EH (cell line): Measurements from ENCODE around the gene CRIM1.

Experiments
- DNase-seq: peaks from one replicate; pipeline ENCODE4 v3.0.0-alpha.2; 2015; ENCODE audit warnings: low read depth

Gene CRIM1

GRCh38 chr2:36482576-36483214, 127.1 kb downstream of the CRIM1 start:
- peak; percentile 94 for DNase-seq

- no peak for DNase-seq
These were observed 127.7 kb downstream of the CRIM1 start for GRCh38 chr2:36483290-36483689.

- no peak for DNase-seq
These were observed 128.9 kb downstream of the CRIM1 start for GRCh38 chr2:36484454-36484853.

DNA sequence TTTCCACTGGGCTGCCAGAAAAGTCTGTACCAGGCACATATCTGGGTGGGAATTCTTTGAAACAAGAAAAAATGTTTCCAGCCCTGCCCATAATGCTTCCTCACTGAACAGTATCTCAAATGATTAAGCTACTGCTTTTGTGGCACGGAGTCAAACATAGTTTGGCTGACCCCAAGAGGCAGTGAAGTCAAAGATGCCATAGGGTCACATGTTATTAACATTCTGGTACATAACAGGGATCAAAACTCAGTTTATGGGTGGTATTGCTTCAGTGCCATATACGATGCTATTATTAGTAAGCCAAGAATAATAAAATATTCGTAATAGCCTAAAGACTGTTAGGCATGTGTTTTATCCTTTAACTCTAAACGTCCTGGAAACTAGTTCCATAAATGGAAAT, 129.9 kb downstream of the CRIM1 start:
- peak; percentile 99 for DNase-seq

DNA sequence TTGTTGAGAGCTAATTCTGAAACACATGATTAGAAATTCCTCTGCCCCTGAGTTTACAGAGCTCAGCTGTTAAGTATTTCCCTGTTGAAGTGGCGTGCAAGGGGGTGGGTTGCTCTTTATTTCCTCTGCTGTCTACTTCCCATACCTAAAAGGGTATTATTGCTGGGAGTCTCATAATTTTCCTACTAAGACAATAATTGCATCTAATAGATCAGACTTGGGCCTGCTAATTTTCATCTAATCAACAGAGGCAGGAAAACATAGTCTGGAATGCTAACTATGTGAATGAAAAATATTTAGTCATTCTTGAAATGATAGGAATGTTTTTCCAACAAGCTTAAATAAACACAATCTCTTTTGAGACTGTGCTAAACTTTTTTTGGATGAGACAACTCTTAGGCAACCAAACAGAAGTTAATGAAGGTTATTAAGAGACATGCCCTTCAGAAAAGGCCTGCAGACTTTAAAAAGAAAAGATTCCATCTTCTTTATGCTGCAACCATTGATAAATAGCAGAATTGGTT, 131.0 kb downstream of the CRIM1 start:
- peak; percentile 97 for DNase-seq

DNA sequence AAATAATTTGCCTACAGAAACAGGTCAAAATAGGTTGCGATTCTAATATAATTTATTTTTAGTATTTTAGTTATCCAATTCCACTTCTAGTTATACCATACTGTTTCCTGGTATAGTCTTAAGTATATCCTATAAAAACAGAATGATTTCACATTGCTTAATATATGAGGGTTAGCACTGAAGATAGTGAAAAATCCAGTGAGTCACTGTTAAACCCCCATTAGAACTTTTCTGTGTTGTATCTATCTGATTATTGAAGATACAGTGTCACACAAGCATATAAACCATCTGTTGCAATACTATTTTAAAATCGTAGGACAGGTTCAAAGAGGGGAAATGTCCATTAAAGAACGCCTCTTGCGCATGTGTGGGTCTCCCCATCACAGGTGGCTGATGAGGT, 132.4 kb downstream of the CRIM1 start:
- no peak for DNase-seq

GRCh38 chr2:36489281-36489680, 133.7 kb downstream of the CRIM1 start:
- peak; percentile 97 for DNase-seq

DNA sequence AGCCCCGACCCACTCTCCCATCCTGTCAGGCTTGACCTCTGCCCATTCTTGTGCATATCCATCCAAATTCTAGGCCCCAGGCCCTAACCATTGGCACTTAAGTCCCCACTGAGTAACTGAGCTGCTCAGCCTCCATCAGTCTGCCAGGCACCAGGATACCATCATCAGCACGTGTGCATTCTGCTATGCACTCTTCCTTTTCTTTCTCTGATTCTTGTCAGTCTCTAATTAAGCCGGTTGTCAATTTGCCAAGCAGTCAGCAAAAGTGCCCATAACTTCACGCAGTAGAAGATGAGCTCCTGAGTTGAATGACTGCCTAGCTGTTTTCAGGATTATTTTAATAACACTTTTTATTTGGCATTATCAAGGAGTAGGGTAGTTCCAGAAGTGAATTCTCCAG, 135.2 kb downstream of the CRIM1 start:
- peak; percentile 49 for DNase-seq

DNA sequence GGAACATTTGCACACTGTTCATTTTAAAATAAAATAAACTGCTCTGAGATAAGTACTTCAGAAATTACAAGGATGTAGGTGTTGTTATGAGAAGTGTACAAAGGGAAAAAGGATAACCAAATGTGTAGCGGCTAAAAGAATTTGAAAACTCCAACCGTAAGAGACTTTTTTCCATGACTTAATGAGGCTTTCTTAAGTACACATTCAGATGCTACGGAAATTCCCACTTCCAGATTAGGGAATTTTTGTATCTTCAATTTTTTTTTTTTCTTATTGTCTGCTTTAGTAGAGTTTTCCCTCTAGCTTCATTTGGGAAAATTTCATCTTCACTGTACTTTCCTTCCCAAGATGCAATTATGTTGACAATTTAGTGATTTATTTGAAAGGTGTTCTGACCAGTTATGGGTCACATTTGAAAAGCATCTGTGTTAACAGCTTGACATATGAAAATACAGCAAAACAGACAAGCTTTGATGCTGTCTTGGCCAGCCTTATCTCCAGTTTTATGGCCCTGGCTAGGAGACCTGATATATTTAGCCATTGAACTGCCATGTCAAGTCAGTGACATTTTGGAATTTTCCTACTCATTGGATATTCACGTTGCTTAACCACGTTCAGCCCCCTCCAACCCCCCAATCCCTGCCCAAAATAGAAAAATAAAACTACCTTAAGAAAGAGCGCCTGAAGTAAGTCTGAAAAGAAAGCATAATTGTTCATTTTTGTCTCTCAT, 136.8 kb downstream of the CRIM1 start:
- peak; percentile 80 for DNase-seq

GRCh38 chr2:36493306-36493705, 137.7 kb downstream of the CRIM1 start:
- peak; percentile 53 for DNase-seq

DNA sequence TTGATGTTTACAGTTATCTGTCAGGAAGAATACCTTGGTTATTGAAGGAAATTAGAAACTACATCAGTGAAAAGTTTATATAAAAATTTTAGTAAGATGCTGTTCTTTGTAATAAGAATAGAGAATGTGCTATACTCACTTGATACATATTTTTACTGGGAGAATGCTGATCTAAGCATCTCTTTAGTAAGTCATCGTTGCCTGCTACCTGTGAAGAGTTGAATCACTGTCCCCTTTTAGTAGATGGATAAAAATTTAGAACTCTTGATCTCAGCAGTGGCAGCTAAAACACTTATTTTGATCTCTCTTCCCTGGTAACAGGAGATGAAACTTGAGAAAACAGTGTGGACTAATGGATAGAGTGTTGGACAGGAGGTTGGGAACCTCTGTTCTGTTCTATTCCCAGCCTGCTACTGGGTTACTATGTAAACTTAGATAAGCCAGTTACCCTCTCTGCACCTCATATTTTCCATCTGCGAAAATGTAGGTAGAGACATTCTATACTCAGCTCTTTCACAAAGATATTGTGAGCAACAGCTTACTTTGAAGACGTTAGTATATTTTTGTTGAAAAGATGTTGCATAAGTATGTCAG, 142.1 kb downstream of the CRIM1 start:
- DNase-seq, result no peak

- DNase-seq, result no peak
These were observed 143.7 kb downstream of the CRIM1 start for GRCh38 chr2:36499128-36499820.

DNA sequence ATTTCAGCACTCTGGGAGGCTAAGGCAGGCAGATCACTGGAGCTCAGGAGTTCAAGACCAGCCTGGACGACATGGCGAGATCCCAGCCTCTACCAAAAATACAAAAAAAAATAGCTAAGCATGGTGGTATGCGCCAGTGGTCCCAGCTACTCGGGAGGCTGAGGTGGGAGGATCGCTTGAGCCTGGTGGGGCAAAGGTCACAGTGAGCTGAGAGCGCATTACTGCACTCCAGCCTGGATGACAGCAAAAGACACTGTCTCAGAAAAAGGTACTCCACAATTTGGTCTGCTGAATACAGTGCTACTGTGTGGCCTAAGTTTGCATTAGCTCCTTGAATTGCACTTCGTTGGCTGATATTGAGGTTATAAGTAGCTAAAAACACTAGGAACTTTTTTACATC, 144.5 kb downstream of the CRIM1 start:
- no peak for DNase-seq

GRCh38 chr2:36502081-36502480, 146.5 kb downstream of the CRIM1 start:
- DNase-seq, result no peak

GRCh38 chr2:36507408-36507812, 151.8 kb downstream of the CRIM1 start:
- peak; percentile 75 for DNase-seq

DNA sequence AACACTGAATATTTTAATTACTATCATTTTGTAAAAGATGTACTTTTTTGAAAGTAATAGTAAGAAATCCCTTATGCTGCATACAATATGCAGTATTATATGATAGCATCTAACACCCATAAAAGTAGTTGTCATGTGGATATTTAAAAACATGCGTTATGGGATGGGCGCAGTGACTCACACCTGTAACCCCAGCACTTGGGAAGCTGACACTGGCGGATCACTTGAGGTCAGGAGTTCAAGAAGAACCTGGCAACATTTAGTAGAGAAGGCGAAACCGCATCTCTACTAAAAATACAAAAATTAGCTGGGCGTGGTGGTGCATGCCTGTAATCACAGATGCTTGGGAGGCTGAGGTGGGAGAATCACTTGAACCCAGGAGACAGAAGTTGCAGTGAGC, 153.5 kb downstream of the CRIM1 start:
- DNase-seq, result no peak

GRCh38 chr2:36511858-36512603, 156.5 kb downstream of the CRIM1 start:
- DNase-seq, result peak; percentile 81

DNA sequence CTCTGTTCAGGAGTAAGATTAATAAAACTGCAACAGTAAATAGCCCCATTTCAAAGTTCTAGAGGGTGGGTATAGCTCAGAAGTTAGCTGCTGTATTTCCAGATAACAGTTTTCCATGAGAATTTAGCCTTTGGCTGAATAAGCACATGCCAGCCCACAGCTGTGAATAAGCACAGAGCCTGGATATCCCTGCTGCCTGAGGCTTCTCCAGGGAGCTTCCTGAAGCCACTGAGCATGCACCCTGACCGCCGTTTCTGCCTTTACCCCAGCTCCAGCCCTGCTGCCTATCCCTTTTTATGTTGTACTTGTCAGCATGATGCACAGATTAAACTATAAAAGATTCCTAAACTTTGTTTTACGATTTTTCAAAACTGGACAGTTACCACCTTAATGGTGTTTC, 157.1 kb downstream of the CRIM1 start:
- DNase-seq, result peak; percentile 68

DNA sequence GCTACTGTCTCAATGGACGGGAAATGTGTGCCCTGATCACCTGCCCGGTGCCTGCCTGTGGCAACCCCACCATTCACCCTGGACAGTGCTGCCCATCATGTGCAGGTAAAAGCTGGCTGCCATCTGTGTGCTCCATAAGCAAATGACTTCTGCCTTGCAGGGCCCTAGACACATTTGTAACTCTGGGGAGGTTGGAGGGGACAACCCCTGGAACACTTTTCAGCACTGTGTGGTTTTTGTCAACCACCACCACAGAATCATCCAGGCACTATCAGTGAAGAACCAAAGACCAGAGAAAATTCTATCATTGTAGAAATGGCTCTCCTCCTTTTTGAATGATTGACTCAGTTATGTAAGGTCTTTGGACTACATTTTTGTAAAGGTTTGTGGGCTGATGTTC, 158.1 kb downstream of the CRIM1 start:
- DNase-seq, result no peak

DNA sequence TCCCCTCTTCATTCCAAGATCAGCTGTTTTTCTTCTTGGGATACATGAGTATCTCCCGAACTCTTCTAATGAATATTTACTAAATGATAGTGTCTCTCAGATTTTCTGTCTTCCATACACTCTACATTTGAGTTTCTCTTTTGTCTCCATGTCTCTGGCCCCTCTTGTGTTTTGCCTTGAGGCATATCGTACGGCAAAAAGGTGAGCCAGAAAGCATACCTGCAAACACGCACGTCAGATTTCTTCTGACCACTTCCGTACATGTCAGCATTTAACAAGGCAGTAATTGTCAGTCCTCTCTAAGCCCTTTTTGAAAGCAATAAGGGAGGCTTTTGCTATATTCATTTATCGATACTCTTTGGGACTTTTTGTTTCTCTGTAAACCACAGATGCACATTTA, 160.0 kb downstream of the CRIM1 start:
- no peak for DNase-seq

GRCh38 chr2:36516136-36516870, 160.7 kb downstream of the CRIM1 start:
- DNase-seq, result peak; percentile 92
